Mesendoderm (in vitro differentiated cells): ENCODE data around the gene TMEM238.

Source experiments
- DNase-seq: peaks from one replicate; pipeline ENCODE4 v3.0.0; 2013
- H2AK5ac ChIP-seq: 2 replicates; pipeline ENCODE4 v1.6.1; 2013; ENCODE audit warnings: low read length, inconsistent platforms
- H2BK120ac ChIP-seq: 2 replicates; pipeline ENCODE4 v1.6.1; 2013; ENCODE audit warnings: low read depth, mild to moderate bottlenecking, low read length, moderate library complexity, mixed read lengths
- H2BK15ac ChIP-seq: replicated peaks from 2 replicates; pipeline ENCODE4 v1.6.1; 2013; ENCODE audit warnings: low read depth, mild to moderate bottlenecking, moderate library complexity
- H2BK5ac ChIP-seq: 2 replicates; pipeline ENCODE4 v1.6.1; 2013; ENCODE audit warnings: low read length, inconsistent platforms
- H3K18ac ChIP-seq: 2 replicates; pipeline ENCODE4 v1.6.1; 2013; ENCODE audit warnings: mild to moderate bottlenecking, low read length, mixed read lengths
- H3K23ac ChIP-seq: one replicate; pipeline ENCODE4 v1.6.1; 2013; ENCODE audit warnings: low read length
- H3K27ac ChIP-seq: 2 replicates; pipeline ENCODE4 v1.5.1; 2013; ENCODE audit warnings: low read depth, mild to moderate bottlenecking, inconsistent platforms, low read length, moderate library complexity
- H3K27me3 ChIP-seq: 2 replicates; pipeline ENCODE4 v1.6.1; 2013; ENCODE audit warnings: low read length, control low read depth, mild to moderate bottlenecking, inconsistent platforms; ENCODE audit not compliant: insufficient read depth, poor library complexity
- H3K36me3 ChIP-seq: 2 replicates; pipeline ENCODE4 v1.6.1; 2013; ENCODE audit warnings: low read length, inconsistent platforms; ENCODE audit not compliant: control insufficient read depth, insufficient read depth
- H3K4ac ChIP-seq: one replicate; pipeline ENCODE4 v1.6.1; 2013; ENCODE audit warnings: low read depth, mild to moderate bottlenecking, low read length, moderate library complexity
- H3K4me1 ChIP-seq: 2 replicates; pipeline ENCODE4 v1.6.1; 2013; ENCODE audit warnings: low read depth, low read length, inconsistent platforms; ENCODE audit not compliant: control insufficient read depth
- H3K4me2 ChIP-seq: 2 replicates; pipeline ENCODE4 v1.6.1; 2013; ENCODE audit warnings: low read length
- H3K4me3 ChIP-seq: 2 replicates; pipeline ENCODE4 v1.5.1; 2013; ENCODE audit warnings: mild to moderate bottlenecking, low read length
- H3K56ac ChIP-seq: one replicate; pipeline ENCODE4 v1.6.1; 2013; ENCODE audit warnings: low read length
- H3K79me1 ChIP-seq: 2 replicates; pipeline ENCODE4 v1.6.1; 2013; ENCODE audit warnings: low read length, inconsistent platforms
- H3K79me2 ChIP-seq: 2 replicates; pipeline ENCODE4 v1.6.1; 2013; ENCODE audit warnings: mild to moderate bottlenecking, low read length; ENCODE audit not compliant: control insufficient read depth, insufficient read depth
- H3K9ac ChIP-seq: 2 replicates; pipeline ENCODE4 v1.6.1; 2013; ENCODE audit warnings: low read length, inconsistent platforms
- H4K5ac ChIP-seq: one replicate; pipeline ENCODE4 v1.6.1; 2013; ENCODE audit warnings: low read length
- H4K8ac ChIP-seq: one replicate; pipeline ENCODE4 v1.6.1; 2013; ENCODE audit warnings: low read depth, mild to moderate bottlenecking, control low read depth, low read length, moderate library complexity
- WGBS: extraction: QIAGEN DNeasy Blood & Tissue Kit; methylation state at CpG from one replicate; pipeline ENCODE4 v1.1.7; 2013; ENCODE audit warnings: low lambda C conversion rate, missing lambda C conversion rate; ENCODE audit not compliant: insufficient coverage; ENCODE audit errors: extremely low coverage; 5-methylcytosine and 5-hydroxymethylcytosine counted together

The TMEM238 gene

DNA sequence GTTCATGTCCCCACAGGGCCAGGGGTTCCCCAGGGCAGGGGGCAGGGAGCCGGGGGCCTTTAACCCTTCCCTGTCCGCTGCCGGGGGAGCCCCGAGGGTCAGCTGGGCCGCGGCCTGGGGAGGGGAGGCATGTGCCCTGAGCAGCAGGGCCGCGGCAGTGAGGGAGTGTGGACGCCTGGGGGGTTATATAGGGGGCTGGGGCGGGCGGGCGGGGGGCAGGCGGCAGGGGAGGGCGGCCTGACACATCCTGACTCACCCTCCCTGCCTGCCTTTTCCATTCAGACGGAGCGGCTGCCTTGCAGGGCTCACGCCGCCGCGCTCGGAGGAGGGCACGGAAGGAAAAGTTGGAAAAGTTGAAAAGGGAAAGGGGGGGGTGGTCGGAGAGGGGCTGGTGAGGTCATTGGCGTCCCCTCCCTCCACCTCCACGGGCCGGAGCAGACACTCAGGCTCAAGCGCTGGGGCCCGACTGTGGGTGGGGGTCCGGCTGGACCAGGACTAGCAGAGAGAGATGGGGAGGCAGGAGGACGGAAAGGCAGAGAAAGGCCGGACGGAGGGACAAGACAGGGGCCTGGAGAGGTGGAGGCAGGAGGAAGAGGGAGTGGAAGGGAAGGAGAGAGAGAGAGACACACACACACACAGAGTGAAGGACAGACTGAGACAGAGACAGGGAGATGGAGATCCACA lies 13.6 kb downstream of the TMEM238 start, which contains the start of gene IL11:
IL11 (minus strand) TSS at position 159 of the 684 bp plus-strand sequence; CDS start at position 6, 153 bp downstream.
- Histone ChIP-seq H3K18ac (peak within 1 kb of the TSS; percentile 29), H2AK5ac (no peak within 1 kb of the TSS), H3K36me3 (no peaks in the 10 kb centered on the region), H2BK5ac (no peak within 1 kb of the TSS), H3K23ac (peak within 1 kb of the TSS; percentile 24), H3K56ac (peak within 1 kb of the TSS; percentile 71), H3K4me2 (peak within 1 kb of the TSS; percentile 86), H3K27me3 (peaks cover 3% of the 10 kb centered on the region), H3K4me1 (peaks cover 2% of the 10 kb centered on the region), H2BK120ac (no peak within 1 kb of the TSS), H3K79me1 (no peaks in the 10 kb centered on the region), H4K8ac (no peak within 1 kb of the TSS), H4K5ac (no peak within 1 kb of the TSS), H3K79me2 (no peaks in the 10 kb centered on the region), H3K27ac (peak within 1 kb of the TSS; percentile 86), H2BK15ac (no peak within 1 kb of the TSS), H3K4me3 (peak within 1 kb of the TSS; percentile 20), H3K4ac (peak within 1 kb of the TSS; percentile 49), H3K9ac (peak within 1 kb of the TSS; percentile 61)
- DNase-seq = peak; percentile 73
- no CpG with 5 or more reads among the region's 32 CpGs for WGBS

DNA sequence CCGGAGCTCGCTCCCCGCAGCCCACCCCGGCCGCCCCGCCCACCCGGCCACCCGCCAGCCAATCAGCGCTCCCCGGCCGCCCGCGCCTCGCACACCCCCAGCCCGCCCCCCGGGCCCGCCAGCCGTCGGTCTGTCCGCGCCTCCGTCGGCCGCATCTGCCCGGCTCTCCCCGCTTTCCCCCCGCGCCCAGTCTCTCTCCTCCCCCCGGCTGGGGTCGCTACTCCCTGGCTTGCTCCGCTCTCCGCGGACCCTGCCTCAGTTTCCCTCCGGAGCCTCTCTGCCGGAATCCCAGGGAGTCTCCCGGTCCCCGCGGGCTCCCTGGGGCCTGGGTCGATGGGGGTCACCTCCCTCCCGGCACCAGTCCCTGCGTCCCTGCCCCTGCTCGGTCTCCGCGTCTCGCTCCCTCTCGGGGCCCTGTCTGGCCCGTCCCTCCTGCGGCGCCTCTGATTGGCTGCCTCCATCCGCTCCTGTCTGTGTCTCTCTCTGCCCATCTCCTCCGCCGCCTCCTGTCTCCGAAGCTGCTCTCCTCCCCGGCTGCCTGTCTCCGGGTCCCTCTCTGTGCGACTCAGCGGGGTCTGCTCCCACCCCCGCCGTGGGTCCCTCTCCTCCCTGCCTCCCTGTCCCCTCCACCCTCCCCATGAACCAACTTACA lies 14.3 kb downstream of the TMEM238 start:
- peak overlapping the region; percentile 44 for H3K9ac ChIP-seq
- H2BK120ac ChIP-seq = no peak overlapping the region
- H3K4ac ChIP-seq = peak overlapping the region; percentile 49
- no CpG with 5 or more reads among the region's 59 CpGs for WGBS
- no peak overlapping the region for H4K5ac ChIP-seq
- no peaks in the 10 kb centered on the region for H3K79me2 ChIP-seq
- peak overlapping the region; percentile 29 for H3K18ac ChIP-seq
- no peaks in the 10 kb centered on the region for H3K36me3 ChIP-seq
- peaks cover 2% of the 10 kb centered on the region for H3K4me1 ChIP-seq
- no peak overlapping the region for H2BK15ac ChIP-seq
- DNase-seq = peak; percentile 92
- no peaks in the 10 kb centered on the region for H3K79me1 ChIP-seq
- H3K4me3 ChIP-seq = peak overlapping the region; percentile 20
- no peak overlapping the region for H2BK5ac ChIP-seq
- no peak overlapping the region for H3K23ac ChIP-seq
- H3K27me3 ChIP-seq = peaks cover 3% of the 10 kb centered on the region
- H2AK5ac ChIP-seq = no peak overlapping the region
- H3K27ac ChIP-seq = peak overlapping the region; percentile 86
- H3K56ac ChIP-seq = peak overlapping the region; percentile 71
- H3K4me2 ChIP-seq = peak overlapping the region; percentile 86
- H4K8ac ChIP-seq = no peak overlapping the region

DNA sequence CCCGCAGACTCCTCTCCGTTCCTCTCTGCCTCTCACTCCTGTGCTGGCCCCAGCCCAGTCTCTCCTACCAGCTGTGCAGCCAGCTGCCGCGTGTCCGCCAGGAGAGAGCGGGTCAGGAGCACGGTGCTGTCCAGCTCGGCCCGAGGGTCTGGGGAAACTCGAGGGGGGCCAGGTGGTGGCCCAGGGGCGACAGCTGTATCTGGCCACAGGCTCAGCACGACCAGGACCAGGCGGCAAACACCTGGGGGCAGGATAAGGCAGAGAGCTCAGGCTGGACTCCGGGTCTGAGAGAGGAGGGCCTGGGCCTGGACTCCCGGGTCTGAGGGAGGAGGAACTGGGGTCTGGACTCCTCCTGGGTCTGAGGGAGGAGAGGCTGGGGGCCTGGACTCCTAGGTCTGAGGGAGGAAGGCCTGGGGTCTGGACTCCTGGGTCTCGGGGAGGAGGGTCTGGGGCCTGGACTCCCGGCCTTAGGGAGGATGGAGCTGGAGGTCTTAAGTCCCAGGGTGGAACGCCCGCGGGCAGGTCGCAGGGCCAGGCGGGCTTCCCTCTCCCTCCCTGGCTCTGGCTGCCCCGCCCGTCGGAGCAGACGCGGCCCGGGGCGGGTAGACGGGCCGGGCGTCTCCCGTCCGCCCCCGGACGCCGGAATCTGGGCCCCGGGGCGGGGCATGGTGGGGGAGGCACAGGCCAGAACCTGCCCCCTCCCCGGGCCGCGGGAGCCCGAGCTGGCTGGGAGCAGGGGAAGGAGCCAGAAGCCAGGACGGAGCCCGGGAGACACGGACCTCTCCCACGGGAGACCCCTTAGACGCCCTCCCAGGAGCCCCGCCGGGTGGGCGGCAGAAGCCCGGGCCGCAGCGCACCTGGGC lies 15.2 kb downstream of the TMEM238 start:
- Histone ChIP-seq H3K4me3 (no peak overlapping the region), H3K79me1 (no peaks in the 10 kb centered on the region), H3K4me1 (no peaks in the 10 kb centered on the region), H2AK5ac (no peak overlapping the region), H3K4ac (no peak overlapping the region), H3K18ac (peak overlapping the region; percentile 5), H4K8ac (no peak overlapping the region), H3K27ac (no peak overlapping the region), H4K5ac (no peak overlapping the region), H3K23ac (peak overlapping the region; percentile 24), H2BK5ac (no peak overlapping the region), H3K36me3 (no peaks in the 10 kb centered on the region), H2BK15ac (no peak overlapping the region), H3K79me2 (no peaks in the 10 kb centered on the region), H3K9ac (peak overlapping the region; percentile 61), H2BK120ac (no peak overlapping the region), H3K27me3 (peaks cover 3% of the 10 kb centered on the region), H3K56ac (peak overlapping the region; percentile 9), H3K4me2 (peak overlapping the region; percentile 22)
- DNase-seq = peak; percentile 65
- no CpG with 5 or more reads among the region's 54 CpGs for WGBS

- Histone ChIP-seq H3K27ac (no peak overlapping the region), H3K36me3 (no peaks in the 10 kb centered on the region), H3K18ac (no peak overlapping the region), H3K4me2 (no peak overlapping the region), H3K4me3 (no peak overlapping the region), H2BK15ac (no peak overlapping the region), H3K23ac (no peak overlapping the region), H4K8ac (no peak overlapping the region), H2BK5ac (no peak overlapping the region), H4K5ac (no peak overlapping the region), H3K4me1 (no peaks in the 10 kb centered on the region), H3K79me2 (no peaks in the 10 kb centered on the region), H3K56ac (no peak overlapping the region), H3K27me3 (peaks cover 3% of the 10 kb centered on the region), H3K79me1 (no peaks in the 10 kb centered on the region), H3K4ac (no peak overlapping the region), H2AK5ac (no peak overlapping the region), H3K9ac (no peak overlapping the region), H2BK120ac (no peak overlapping the region)
- WGBS = no CpG with 5 or more reads among the region's 16 CpGs
- DNase-seq = no peak
Observed at GRCh38 chr19:55368106-55368505, 16.0 kb downstream of the TMEM238 start.

GRCh38 chr19:55366790-55367189 lies 17.3 kb downstream of the TMEM238 start:
- Histone ChIP-seq H3K36me3 (no peaks in the 10 kb centered on the region), H3K27me3 (peaks cover 3% of the 10 kb centered on the region), H2BK120ac (no peak overlapping the region), H3K79me2 (no peaks in the 10 kb centered on the region), H3K56ac (no peak overlapping the region), H2AK5ac (no peak overlapping the region), H3K4me2 (no peak overlapping the region), H3K4me1 (no peaks in the 10 kb centered on the region), H3K18ac (no peak overlapping the region), H2BK15ac (no peak overlapping the region), H3K4ac (no peak overlapping the region), H3K79me1 (no peaks in the 10 kb centered on the region), H3K27ac (no peak overlapping the region), H4K8ac (no peak overlapping the region), H3K23ac (no peak overlapping the region), H4K5ac (no peak overlapping the region), H2BK5ac (no peak overlapping the region), H3K9ac (no peak overlapping the region), H3K4me3 (no peak overlapping the region)
- DNase-seq = no peak
- no CpG with 5 or more reads among the region's 3 CpGs for WGBS
